NCI-H2196 treated with DMSO at 0.1 percent for 48 hours (cell line): ENCODE measurements around the gene ANKRD11.
"Not testable (repeated sequence)": the region's sequence is repeated elsewhere in the genome, so short reads cannot be mapped to it uniquely, and the experiment has no call there.

Experiments used
- DNase-seq: peaks from one replicate; lab custom pipeline; 2025; ENCODE audit not compliant: unreplicated experiment; lab: John Stamatoyannopoulos, UW

Gene ANKRD11

DNA sequence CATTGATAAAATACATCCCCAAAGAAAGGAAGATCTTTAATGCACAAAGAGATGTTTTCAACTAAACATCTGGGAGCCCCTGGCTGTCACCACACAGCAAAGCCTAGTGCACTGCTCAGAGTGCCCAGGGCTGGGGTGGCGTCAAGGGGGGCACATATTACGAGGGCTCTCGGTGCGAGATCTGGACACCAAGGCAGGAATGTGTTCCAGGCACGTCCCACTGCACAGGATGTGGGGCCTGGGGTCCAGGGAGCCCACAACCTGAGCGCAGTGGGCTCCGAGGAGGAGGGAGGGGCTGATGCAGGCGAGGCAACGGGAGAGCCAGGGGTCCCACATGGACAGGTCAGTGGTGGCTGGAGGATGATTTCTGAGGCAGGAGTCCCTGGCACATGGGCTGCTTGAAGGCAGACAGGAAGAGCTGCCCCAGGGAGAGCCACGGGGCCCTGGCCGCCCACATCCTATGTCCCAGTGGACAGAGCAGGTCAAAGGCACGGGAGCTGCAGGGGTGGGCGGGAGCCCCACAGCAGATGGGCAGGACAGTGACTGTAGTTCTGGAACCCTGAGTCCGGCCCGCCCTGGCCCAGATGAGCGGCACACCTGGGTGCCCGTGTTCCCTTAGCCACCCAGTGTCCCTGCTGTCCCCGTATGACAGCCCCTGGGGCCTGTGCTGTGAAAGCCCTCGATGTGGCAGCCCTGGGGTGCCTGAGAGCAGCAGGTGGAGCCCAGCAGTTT is 216.5 kb downstream of the ANKRD11 start:
- no peak for DNase-seq

GRCh38 chr16:89272631-89273030 is 217.7 kb downstream of the ANKRD11 start:
- no peak for DNase-seq

DNA sequence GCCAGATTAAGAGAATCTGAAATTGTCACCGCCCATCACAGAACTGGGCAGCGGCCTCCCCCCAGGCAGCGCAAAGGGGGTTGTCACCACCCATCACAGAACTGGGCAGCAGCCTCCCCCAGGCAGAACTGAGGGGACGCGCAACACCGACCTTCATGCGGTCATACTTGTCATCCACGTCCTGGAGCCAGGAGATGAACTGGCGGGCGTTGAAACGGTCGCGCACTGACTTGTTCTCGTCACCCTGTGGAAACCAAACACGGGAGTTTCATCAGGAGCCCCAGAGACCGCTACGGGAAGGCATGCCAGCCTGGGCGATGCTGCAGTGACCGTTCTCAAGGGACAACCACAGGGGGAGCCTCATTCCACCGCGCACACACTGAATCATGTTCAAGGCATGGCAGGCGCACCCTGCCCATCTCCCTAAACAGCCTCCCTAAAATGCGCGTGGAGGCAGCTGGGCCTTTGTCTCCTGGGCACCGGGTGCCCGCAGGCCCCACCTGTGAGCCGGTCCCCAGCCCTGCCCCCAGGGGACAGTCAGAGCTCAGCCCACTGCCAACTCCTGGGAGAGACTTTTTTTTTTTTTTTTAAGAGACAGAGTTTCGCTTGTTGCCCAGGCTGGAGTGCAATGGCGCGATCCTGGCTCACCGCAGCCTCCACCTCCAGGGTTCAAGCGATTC is 219.6 kb downstream of the ANKRD11 start:
- no peak for DNase-seq

DNA sequence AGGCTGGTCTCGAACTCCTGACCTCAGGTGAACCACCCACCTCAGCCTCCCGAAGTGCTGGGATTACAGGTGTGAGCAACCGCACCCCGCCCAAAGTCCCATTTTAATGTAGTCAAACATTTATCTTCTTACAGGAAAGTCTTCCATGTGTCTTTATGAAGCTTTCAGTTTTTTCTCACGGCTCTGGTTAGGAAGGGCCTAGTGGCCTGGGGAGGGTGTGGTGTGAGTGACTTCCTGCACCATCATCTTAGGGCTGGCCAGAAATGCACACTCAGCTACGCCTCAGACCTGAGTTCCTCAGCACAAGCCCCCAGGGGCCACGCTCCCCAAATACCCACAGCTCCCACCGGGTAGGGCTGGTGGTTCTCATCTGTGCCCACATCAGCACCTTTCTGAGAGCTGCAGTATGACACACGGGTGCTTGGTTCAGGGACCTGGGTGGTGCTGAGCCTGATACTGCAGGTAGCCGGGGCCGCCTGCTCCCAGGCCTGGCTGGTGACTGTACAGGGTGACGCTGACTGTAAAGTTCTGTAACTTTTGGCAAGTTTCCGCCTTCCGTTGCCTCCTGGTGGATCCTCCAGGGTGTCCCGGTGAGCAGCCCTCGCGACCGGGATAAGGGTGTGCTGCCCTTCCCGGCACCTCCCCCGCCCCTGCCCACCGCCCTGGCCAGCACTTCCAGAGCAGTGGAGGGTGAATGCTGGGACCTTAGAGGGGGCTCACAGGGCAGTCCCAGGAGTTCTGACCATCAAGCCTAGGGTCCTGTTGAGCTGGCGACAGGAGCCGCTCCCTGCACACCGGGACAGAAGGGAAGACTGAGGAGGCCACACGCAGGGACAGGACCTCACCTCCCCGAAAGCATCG is 220.3 kb downstream of the ANKRD11 start:
- DNase-seq = no peak

DNA sequence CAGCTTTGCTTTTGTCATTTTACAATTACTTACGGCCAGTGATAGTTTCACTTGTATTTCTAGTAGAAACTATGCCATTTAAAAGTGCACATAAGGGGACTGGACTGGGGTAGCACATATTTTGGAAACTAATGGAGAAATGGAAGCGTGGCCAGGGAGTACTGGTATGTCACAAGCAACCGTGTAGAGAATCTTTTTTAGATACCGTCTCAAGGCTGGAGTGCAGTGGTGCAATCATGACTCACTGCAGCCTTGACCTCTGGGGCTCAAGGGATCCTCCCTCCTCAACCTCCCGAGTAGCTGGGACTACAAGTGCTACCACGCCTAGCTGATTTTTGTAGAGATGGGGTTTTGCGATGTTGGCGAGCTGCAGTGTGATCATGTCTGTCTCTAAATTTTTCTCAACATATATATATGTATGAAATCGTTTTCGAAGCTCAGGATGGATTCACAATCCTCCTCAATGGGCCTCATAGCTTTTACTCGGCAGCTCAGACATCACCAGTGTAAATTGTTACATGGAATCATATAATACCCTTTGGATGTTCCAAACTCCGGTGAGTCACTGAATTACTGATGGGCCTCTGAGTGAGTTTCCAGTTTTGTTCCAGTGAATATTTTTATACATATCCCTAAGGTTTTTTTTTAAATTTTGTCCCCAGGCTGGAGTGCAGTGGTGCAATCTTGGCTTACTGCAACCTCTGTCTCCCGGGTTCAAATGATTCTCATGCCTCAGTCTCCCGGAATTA is 221.2 kb downstream of the ANKRD11 start:
- DNase-seq = no peak

GRCh38 chr16:89268585-89268984 is 221.8 kb downstream of the ANKRD11 start:
- no peak for DNase-seq

DNA sequence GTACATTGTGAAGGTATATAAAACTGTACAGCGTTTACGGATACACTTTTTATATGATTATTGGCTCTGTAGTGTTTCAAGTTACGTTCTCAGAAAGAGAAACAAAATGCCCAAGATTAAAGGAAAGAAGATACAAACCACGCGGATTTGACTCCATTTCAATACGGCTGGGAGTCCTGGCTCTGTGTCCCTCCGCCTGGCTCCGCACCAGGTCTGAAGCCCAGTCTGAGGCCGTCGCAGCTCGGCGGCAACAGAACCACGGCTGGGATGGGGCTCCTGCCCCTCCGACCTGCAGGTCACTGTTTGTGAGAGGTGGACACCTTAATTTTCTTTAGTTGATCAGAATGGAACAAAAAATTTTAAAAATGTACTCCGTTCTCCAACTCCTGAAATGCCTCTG is 222.6 kb downstream of the ANKRD11 start:
- DNase-seq = not testable (repeated sequence)

GRCh38 chr16:89266521-89267134 is 223.7 kb downstream of the ANKRD11 start:
- DNase-seq = no peak

- no peak for DNase-seq
Measured at GRCh38 chr16:89265647-89266046, 224.7 kb downstream of the ANKRD11 start.

GRCh38 chr16:89264800-89265550 is 225.4 kb downstream of the ANKRD11 start:
- DNase-seq = no peak

- no peak for DNase-seq
Measured at GRCh38 chr16:89261691-89262563, 228.4 kb downstream of the ANKRD11 start.

- DNase-seq = not testable (repeated sequence)
Measured at GRCh38 chr16:89259901-89260300, 230.5 kb downstream of the ANKRD11 start.

DNA sequence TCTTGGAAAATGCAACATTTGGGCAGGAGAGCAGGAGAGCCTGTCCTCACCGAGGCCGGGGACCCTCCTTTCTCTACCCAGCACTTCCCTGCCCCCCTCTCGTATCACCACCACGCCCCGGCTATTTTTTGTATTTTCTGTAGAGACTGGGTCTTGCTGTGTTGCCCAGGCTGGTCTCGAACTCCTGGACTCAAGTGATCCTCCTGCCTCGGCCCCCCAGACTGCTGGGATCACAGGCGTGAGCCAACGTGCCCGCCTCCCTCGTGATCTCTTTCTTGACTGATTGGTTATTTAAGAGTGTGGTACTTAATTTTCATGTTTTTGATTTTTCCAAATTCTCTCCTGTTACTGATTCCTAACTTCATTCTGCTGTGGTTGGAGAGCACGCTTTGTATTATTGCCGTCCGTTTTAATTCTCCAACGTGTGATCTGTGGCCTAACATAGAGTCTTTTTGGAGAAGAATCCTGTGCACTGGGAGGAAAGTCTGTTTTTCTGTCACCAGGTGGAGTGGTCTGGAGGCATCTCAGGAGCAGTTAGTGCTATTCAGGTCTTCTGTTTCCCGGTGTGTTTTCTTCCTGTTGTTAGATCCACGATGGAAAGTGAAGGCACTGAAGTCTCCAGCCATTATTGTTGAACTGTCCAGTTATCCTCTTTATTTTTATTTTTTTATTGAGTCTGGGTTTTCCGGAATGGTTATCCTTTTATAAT is 232.4 kb downstream of the ANKRD11 start:
- DNase-seq = no peak

DNA sequence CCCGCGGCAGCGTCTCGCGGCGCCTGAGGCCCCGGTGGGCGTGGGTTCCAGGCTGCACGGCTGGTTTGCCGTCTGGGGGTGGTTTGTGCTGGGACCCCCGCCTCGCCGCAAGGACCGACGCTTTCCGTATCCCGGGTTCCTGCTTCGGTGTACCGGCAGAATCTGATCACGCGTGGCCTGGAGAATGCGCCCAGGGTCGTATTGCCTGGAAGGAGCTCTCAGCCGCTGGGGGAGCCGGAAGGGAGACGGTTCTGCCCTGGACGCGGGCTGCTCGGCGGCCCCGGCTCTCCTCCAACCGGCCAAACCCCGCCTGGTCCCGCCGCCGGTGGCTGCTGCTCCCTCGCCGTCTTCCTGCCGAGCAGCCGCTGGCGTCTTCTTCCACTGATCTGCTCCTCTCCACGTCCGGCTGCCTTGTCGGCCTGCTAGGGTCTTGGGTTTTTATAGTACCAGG is 233.1 kb downstream of the ANKRD11 start:
- DNase-seq = no peak

DNA sequence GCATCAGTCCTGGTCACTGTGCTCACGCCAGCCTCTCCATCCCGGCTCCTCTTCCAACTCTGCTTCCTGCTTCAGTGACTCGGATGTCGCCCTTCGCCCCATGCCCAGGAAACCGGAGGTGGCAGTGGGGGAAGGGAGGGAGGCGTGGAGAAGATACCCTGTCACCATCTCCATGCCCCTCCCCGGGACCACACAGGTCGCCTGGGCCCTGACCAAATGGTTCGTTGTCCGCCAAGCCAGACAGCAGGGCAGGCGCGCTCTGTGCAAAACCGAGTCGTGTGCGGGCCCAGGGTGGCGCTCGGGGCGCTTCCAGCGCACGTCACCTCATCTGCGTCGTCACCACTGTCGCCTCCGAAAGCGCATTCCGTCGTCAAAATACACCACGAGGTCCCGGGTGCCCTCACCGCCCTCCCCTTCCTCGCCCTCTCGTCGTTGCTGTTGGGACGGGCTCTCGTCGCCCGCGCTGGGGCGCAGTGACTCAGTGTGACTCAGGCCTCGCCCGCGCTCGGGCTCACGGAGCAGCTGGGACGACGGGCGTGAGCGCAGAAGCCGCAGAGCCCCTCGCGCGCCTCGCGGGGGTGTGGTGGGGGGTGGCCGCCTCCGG is 233.6 kb downstream of the ANKRD11 start:
- DNase-seq = peak; percentile 44

- no peak for DNase-seq
Measured at GRCh38 chr16:89253548-89254287, 236.6 kb downstream of the ANKRD11 start.
